Progenitor cell of endocrine pancreas (in vitro differentiated cells): ENCODE measurements around the gene DOCK1. TPM values are rescaled to one million over a fixed set of nuclear protein-coding genes. Genes with fewer than 3 reads are reported as not detected.

Source experiments
- DNase-seq: peaks from one replicate; pipeline ENCODE4 v3.0.0; 2021; ENCODE audit warnings: low spot score; ENCODE audit not compliant: unreplicated experiment
- H3K27ac Mint-ChIP-seq: 2 replicates; pipeline ENCODE4 v1.8.0; 2021; ENCODE audit warnings: mild to moderate bottlenecking, moderate library complexity, mixed read lengths
- H3K27me3 Mint-ChIP-seq: 2 replicates; pipeline ENCODE4 v1.8.0; 2021; ENCODE audit warnings: mixed read lengths
- H3K36me3 Mint-ChIP-seq: 2 replicates; pipeline ENCODE4 v1.8.0; 2022; ENCODE audit warnings: mixed read lengths; ENCODE audit not compliant: insufficient read depth
- H3K4me1 Mint-ChIP-seq: 2 replicates; pipeline ENCODE4 v1.8.0; 2021; ENCODE audit warnings: low read depth, mixed read lengths
- H3K4me3 Mint-ChIP-seq: 2 replicates; pipeline ENCODE4 v1.8.0; 2021; ENCODE audit warnings: low read depth, mild to moderate bottlenecking, moderate library complexity, mixed read lengths
- H3K9me3 Mint-ChIP-seq: 2 replicates; pipeline ENCODE4 v1.8.0; 2021; ENCODE audit warnings: low read depth, mixed read lengths
- total RNA-seq: library from RNA; stranded (reverse); gene quantifications from 2 replicates; pipeline ENCODE4 v1.2.1, GENCODE V29; 2021
- TF ChIP-seq, protein P1 (sequence below): fragments of 200-600 bp; sonication (generic); IDR thresholded peaks from one replicate; pipeline ENCODE4 v1.5.0; 2021; ENCODE audit warnings: antibody characterized with exemption, mild to moderate bottlenecking; ENCODE audit not compliant: unreplicated experiment

Gene DOCK1
- total RNA-seq, 1 donor from 2014 or later, result 77.8 TPM

DNA sequence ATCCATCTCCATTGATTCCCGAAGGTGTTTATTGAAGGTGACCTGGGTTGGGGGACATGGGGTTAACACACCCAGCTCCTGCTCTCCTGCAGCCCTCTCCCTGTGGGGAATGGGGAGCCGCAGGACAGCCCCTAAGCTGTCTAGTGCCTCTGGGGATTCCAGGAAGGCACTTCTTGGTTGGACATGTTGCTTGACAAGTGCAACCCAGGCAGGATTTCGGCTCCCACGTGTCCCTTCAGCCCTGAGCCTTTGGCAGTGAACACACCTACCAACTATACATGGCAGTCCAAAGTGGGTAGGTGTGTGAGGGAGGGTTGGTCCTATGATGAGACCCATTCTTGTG is 43.9 kb downstream of the DOCK1 start:
- Mint-ChIP-seq H3K27ac (no peak overlapping the region), H3K4me3 (no peak overlapping the region), H3K9me3 (no peaks in the 10 kb centered on the region), H3K4me1 (no peaks in the 10 kb centered on the region), H3K36me3 (peaks cover 4% of the 10 kb centered on the region), H3K27me3 (no peaks in the 10 kb centered on the region)
- no peak for DNase-seq
- TF ChIP-seq, protein P1, sequence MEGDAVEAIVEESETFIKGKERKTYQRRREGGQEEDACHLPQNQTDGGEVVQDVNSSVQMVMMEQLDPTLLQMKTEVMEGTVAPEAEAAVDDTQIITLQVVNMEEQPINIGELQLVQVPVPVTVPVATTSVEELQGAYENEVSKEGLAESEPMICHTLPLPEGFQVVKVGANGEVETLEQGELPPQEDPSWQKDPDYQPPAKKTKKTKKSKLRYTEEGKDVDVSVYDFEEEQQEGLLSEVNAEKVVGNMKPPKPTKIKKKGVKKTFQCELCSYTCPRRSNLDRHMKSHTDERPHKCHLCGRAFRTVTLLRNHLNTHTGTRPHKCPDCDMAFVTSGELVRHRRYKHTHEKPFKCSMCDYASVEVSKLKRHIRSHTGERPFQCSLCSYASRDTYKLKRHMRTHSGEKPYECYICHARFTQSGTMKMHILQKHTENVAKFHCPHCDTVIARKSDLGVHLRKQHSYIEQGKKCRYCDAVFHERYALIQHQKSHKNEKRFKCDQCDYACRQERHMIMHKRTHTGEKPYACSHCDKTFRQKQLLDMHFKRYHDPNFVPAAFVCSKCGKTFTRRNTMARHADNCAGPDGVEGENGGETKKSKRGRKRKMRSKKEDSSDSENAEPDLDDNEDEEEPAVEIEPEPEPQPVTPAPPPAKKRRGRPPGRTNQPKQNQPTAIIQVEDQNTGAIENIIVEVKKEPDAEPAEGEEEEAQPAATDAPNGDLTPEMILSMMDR, result no peak

DNA sequence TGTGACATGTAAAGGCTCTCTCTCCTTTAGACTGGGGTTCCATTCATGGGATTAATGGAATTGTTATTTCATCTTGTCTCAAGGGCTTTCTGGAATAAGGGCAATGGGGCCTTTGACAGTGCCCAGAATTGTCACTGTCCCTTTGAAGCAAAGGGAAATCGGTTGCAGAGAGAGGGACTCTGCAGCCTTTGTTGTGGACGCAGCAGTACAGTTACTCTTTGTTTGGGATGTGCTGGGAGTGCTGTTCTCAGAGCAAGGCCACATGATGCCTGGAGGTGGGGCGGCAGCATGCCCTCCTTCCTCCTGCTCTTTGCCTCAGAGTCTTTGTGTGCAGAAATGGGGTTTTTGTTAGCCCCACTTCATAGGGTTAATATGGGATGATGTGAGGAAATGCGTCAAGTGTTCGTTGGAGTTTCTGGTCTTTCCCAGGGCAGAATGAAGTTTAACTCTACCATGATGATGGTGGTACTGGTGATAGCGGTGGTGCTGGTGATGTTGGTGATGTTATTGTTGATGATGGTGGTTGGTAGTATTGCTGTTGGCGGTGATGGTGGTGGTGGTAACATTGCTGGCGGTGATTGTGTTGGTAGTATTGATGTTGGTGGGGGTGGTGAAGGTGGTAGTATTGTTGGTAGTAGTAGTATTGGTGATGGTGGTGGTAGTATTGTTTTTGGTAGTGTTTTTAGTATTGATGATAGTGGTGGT is 45.3 kb downstream of the DOCK1 start:
- H3K9me3 Mint-ChIP-seq, result no peaks in the 10 kb centered on the region
- DNase-seq, result no peak
- H3K4me3 Mint-ChIP-seq, result no peak overlapping the region
- no peaks in the 10 kb centered on the region for H3K36me3 Mint-ChIP-seq
- no peak overlapping the region for H3K27ac Mint-ChIP-seq
- H3K27me3 Mint-ChIP-seq, result no peaks in the 10 kb centered on the region
- no peaks in the 10 kb centered on the region for H3K4me1 Mint-ChIP-seq
- TF ChIP-seq, protein P1, result no peak

DNA sequence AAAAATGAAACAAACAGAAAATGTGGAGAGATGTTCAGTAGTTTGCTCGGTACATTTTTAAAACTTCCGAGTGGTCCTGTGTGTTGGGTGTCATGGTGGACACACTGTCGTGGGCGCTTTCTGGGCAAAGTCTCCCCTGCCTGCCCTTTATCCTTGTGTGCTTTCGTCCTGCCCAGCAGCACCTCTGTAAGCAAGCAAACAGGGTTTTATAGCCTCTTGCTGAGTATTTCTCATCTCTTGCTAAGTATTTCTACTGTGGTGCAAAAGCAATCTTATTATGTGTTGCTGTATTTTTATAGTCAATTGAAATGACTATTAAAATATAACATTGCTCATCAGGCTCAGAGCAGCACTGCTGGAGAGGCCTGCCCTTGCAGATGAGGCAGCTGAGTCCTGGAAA is 48.7 kb downstream of the DOCK1 start:
- Mint-ChIP-seq H3K27me3 (no peaks in the 10 kb centered on the region), H3K9me3 (no peaks in the 10 kb centered on the region), H3K4me1 (no peaks in the 10 kb centered on the region), H3K36me3 (no peaks in the 10 kb centered on the region), H3K27ac (no peak overlapping the region), H3K4me3 (no peak overlapping the region)
- TF ChIP-seq, protein P1, result no peak
- DNase-seq, result no peak

DNA sequence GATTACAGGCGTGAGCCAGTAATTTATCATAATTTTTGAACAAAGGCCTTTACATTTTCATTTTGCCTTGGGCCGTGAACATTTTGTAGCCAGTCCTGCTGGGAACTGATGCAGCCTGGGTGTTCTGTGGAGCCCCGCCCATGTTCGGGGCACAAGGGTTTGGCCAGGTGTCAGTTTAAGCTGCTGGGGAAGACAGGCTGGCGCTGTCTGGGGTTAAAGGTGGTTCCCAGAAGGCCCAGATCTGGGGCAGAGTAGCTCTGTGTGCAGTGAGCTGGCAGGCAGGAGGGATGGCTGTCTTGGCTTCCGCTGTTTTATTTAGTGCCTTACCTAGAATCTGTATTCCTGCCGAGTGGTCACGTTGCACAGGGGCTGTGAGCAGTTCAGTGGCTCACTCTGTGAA is 50.2 kb downstream of the DOCK1 start:
- no peak for DNase-seq
- H3K9me3 Mint-ChIP-seq, result no peaks in the 10 kb centered on the region
- H3K36me3 Mint-ChIP-seq, result no peaks in the 10 kb centered on the region
- H3K27ac Mint-ChIP-seq, result no peak overlapping the region
- TF ChIP-seq, protein P1, result no peak
- H3K4me1 Mint-ChIP-seq, result no peaks in the 10 kb centered on the region
- no peak overlapping the region for H3K4me3 Mint-ChIP-seq
- H3K27me3 Mint-ChIP-seq, result no peaks in the 10 kb centered on the region

DNA sequence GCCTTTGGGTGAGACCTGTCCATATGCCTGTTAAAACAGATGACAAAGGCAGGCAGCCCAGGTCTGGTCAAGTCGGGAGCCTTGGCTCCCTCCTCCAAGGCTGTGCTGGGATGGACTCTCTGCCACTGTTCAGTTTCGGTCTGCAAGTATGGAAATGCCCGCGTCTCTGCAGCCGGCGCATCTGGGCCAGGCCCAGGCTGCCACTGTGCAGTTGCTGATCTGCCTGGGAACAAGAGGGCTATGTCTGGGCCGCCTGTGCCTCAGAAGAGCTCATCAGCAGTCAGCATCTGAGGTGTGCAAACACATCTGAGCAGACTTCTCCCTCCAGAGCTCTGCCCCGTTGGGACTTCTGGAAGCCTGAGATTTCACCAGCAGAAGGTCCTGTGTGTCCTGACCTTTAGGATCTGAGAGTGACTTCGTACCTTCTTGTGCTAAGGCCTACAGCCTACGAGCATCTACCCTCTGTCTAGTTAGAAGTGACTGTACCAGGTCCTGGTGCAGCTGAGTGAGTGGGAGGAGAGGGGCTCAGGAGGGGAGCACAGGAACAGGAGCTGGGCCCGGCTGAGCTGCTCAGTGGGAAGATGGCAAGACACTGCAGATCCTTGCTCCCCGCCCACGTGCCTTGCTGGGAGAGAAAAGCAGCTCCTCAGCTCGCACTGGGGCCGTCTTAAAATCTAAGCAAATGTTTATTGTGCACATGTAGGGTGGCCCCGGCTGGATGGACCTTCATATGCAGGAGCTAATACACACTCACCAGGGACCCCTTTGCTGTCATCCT is 50.9 kb downstream of the DOCK1 start:
- no peaks in the 10 kb centered on the region for H3K4me1 Mint-ChIP-seq
- H3K4me3 Mint-ChIP-seq, result no peak overlapping the region
- no peaks in the 10 kb centered on the region for H3K9me3 Mint-ChIP-seq
- H3K27ac Mint-ChIP-seq, result no peak overlapping the region
- H3K27me3 Mint-ChIP-seq, result no peaks in the 10 kb centered on the region
- TF ChIP-seq, protein P1, result no peak
- H3K36me3 Mint-ChIP-seq, result no peaks in the 10 kb centered on the region
- DNase-seq, result no peak
